CD14-positive monocyte (primary cell): ENCODE measurements around the gene LTBP1. TPM values are rescaled to one million over a fixed set of nuclear protein-coding genes. Genes with fewer than 3 reads are reported as not detected.

ENCODE experiments used
- DNase-seq, 3 donors: peaks; one replicate each; pipeline ENCODE4 v3.0.0-alpha.2; 2011 to 2022
- H2AFZ ChIP-seq: 2 replicates; pipeline ENCODE4 v1.6.0; 2012; ENCODE audit warnings: mild to moderate bottlenecking, low read depth, low read length, inconsistent platforms; ENCODE audit not compliant: insufficient read depth, poor library complexity, severe bottlenecking
- H3K27ac ChIP-seq, 2 donors: 1 replicate in 1 of 2; 2 replicates in 1 of 2; pipeline ENCODE4 v1.5.1; 2012 to 2013; ENCODE audit warnings: low read length in 2 of 2, control low read depth in 1 of 2, inconsistent platforms in 1 of 2, low read depth in 1 of 2, mild to moderate bottlenecking in 1 of 2
- H3K27me3 ChIP-seq, 2 donors: one replicate each; pipeline versions ENCODE4 v1.6.0 to v1.6.1; 2011 to 2013; ENCODE audit warnings: low read length in 2 of 2; ENCODE audit not compliant: control insufficient read depth in 2 of 2, insufficient read depth in 2 of 2
- H3K36me3 ChIP-seq, 2 donors: replicated peaks in 1 of 2; 1 replicate in 1 of 2; 2 replicates in 1 of 2; pipeline versions ENCODE4 v1.5.1 to v1.6.1; 2012 to 2013; ENCODE audit warnings: low read length in 2 of 2, control low read depth in 1 of 2, inconsistent platforms in 1 of 2, mild to moderate bottlenecking in 1 of 2; ENCODE audit not compliant: insufficient read depth in 2 of 2, control insufficient read depth in 1 of 2
- H3K4me1 ChIP-seq, 2 donors: 1 replicate in 1 of 2; 2 replicates in 1 of 2; pipeline versions ENCODE4 v1.5.1 to v1.6.1; 2012 to 2013; ENCODE audit warnings: low read length in 2 of 2, control low read depth in 1 of 2, inconsistent platforms in 1 of 2, mild to moderate bottlenecking in 1 of 2, moderate library complexity in 1 of 2; ENCODE audit not compliant: insufficient read depth in 2 of 2, control insufficient read depth in 1 of 2
- H3K4me2 ChIP-seq: replicated peaks from 2 replicates; pipeline ENCODE3; 2012; ENCODE audit warnings: low read length, moderate library complexity, mild to moderate bottlenecking; ENCODE audit not compliant: poor library complexity, severe bottlenecking; ENCODE audit errors: extremely low read depth
- H3K4me3 ChIP-seq, 3 experiments: fragments of 200-600 bp in 1 of 3; sonication (generic) in 1 of 3; replicated peaks in 1 of 3; 1 replicate in 2 of 3; 2 replicates in 1 of 3; pipeline ENCODE4 v1.5.1; 2011 to 2013; ENCODE audit warnings: low read length in 3 of 3, mild to moderate bottlenecking in 3 of 3, control low read depth in 2 of 3, low read depth in 2 of 3, inconsistent platforms in 1 of 3, moderate library complexity in 1 of 3
- H3K79me2 ChIP-seq: 2 replicates; pipeline ENCODE4 v1.6.0; 2012; ENCODE audit warnings: mild to moderate bottlenecking, control low read depth, inconsistent platforms, low read length, moderate library complexity; ENCODE audit not compliant: insufficient read depth
- H3K9ac ChIP-seq: 2 replicates; pipeline ENCODE4 v1.6.0; 2017; ENCODE audit warnings: low read length, mild to moderate bottlenecking; ENCODE audit not compliant: insufficient read depth, poor library complexity, severe bottlenecking
- H3K9me3 ChIP-seq, 2 donors: replicated peaks in 1 of 2; 1 replicate in 1 of 2; 2 replicates in 1 of 2; pipeline versions ENCODE4 v1.5.1 to v1.6.1; 2012 to 2013; ENCODE audit warnings: low read length in 2 of 2, control low read depth in 1 of 2; ENCODE audit not compliant: control insufficient read depth in 1 of 2, insufficient read depth in 1 of 2
- H4K20me1 ChIP-seq: 2 replicates; pipeline ENCODE4 v1.6.0; 2012; ENCODE audit warnings: mild to moderate bottlenecking, low read length, control low read depth, moderate library complexity; ENCODE audit not compliant: insufficient read depth
- H3K27ac Mint-ChIP-seq, 7 donors: one replicate each; pipeline ENCODE4 v1.8.0; 2020; ENCODE audit warnings: mild to moderate bottlenecking in 7 of 7, mixed read lengths in 7 of 7, moderate library complexity in 6 of 7, inconsistent platforms in 2 of 7
- H3K27me3 Mint-ChIP-seq, 3 donors: one replicate each; pipeline ENCODE4 v1.8.0; 2021 to 2022; ENCODE audit warnings: low read depth in 3 of 3, mild to moderate bottlenecking in 3 of 3, mixed read lengths in 3 of 3, moderate library complexity in 3 of 3, inconsistent platforms in 1 of 3
- H3K36me3 Mint-ChIP-seq, 2 donors: one replicate each; pipeline ENCODE4 v1.8.0; 2020; ENCODE audit warnings: mixed read lengths in 2 of 2, inconsistent platforms in 1 of 2, mild to moderate bottlenecking in 1 of 2
- H3K4me1 Mint-ChIP-seq: one replicate; pipeline ENCODE4 v1.8.0; 2020; ENCODE audit warnings: mild to moderate bottlenecking, mixed read lengths
- H3K4me3 Mint-ChIP-seq, 2 donors: one replicate each; pipeline ENCODE4 v1.8.0; 2020; ENCODE audit warnings: mild to moderate bottlenecking in 2 of 2, mixed read lengths in 2 of 2, moderate library complexity in 1 of 2
- H3K9me3 Mint-ChIP-seq, 7 donors: one replicate each; pipeline ENCODE4 v1.8.0; 2020 to 2022; ENCODE audit warnings: mixed read lengths in 7 of 7, mild to moderate bottlenecking in 6 of 7, moderate library complexity in 6 of 7, inconsistent platforms in 2 of 7
- WGBS: methylation state at CpG from one replicate; pipeline ENCODE4 v1.1.5; 2013; ENCODE audit warnings: missing lambda C conversion rate; ENCODE audit not compliant: insufficient coverage; 5-methylcytosine and 5-hydroxymethylcytosine counted together
- intact Hi-C, 2 donors: fragments of 100-400 bp; cut with micrococcal nuclease; formaldehyde crosslinking; loops; one replicate each; pipeline versions ENCODE4 v1.15.0 to v1.15.1; 2023
- polyA plus RNA-seq, 3 donors: library from polyadenylated mRNA; depleted of rRNA in 1 of 3; unstranded in 2 of 3; stranded (reverse) in 1 of 3; fragments of 300-500 nt in 2 of 3; fragments of >200 nt in 1 of 3; fragmentation: Illumina TruSeq in 2 of 3; gene quantifications; 1 replicate in 2 of 3; 2 replicates in 1 of 3; pipeline ENCODE4 v1.2.3, GENCODE V29; 2012 to 2021
- TF ChIP-seq, protein P1 (sequence below): fragments of 200-600 bp; IDR thresholded peaks from one replicate; pipeline ENCODE4 v1.8.0; 2022; ENCODE audit warnings: antibody characterized with exemption, mild to moderate bottlenecking

The LTBP1 gene
- polyA plus RNA-seq, 3 donors = 0.18 to 0.24 TPM; not detected in 1

DNA sequence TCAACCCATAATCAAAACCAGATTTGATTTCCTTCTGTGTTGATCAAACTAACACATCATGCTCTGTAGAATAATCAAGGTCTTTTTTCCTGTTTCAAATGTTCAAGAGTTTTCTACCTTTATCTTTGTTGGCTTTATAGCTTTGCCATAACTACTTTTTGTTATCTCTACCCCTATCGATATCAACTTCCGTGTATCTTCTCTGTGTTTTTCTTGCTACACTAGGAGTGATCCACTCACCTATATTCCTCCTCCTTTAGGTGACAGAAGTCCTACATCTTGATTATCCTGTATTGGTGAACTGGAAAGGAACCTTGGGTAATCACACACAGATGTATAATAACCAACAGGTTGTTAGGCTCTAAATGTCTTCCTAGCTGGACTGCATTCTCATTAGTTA lies 85.5 kb downstream of the LTBP1 start:
- Histone ChIP-seq H3K4me1 (no peaks in the 10 kb centered on the region), H3K4me2 (no peak overlapping the region), H3K36me3 (no peaks in the 10 kb centered on the region), H4K20me1 (no peaks in the 10 kb centered on the region), H3K9ac (no peak overlapping the region), H3K9me3 (no peaks in the 10 kb centered on the region), H3K4me3 (no peak overlapping the region), H3K27ac (no peak overlapping the region), H3K79me2 (no peaks in the 10 kb centered on the region), H2AFZ (no peak overlapping the region), H3K27me3 (no peaks in the 10 kb centered on the region)
- no CpG with 5 or more reads among the region's 2 CpGs for WGBS
- no peaks in the 10 kb centered on the region for H3K36me3 Mint-ChIP-seq
- peaks cover 0 to 2% (median 1%) of the 10 kb centered on the region in 3 donors for H3K27me3 Mint-ChIP-seq
- TF ChIP-seq, protein P1, sequence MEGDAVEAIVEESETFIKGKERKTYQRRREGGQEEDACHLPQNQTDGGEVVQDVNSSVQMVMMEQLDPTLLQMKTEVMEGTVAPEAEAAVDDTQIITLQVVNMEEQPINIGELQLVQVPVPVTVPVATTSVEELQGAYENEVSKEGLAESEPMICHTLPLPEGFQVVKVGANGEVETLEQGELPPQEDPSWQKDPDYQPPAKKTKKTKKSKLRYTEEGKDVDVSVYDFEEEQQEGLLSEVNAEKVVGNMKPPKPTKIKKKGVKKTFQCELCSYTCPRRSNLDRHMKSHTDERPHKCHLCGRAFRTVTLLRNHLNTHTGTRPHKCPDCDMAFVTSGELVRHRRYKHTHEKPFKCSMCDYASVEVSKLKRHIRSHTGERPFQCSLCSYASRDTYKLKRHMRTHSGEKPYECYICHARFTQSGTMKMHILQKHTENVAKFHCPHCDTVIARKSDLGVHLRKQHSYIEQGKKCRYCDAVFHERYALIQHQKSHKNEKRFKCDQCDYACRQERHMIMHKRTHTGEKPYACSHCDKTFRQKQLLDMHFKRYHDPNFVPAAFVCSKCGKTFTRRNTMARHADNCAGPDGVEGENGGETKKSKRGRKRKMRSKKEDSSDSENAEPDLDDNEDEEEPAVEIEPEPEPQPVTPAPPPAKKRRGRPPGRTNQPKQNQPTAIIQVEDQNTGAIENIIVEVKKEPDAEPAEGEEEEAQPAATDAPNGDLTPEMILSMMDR = no peak
- H3K27ac Mint-ChIP-seq = no peak overlapping the region
- intact Hi-C loops = no loop called here
- H3K9me3 Mint-ChIP-seq = no peaks in the 10 kb centered on the region
- no peak overlapping the region for H3K4me3 Mint-ChIP-seq
- H3K4me1 Mint-ChIP-seq = no peaks in the 10 kb centered on the region
- no peak for DNase-seq

DNA sequence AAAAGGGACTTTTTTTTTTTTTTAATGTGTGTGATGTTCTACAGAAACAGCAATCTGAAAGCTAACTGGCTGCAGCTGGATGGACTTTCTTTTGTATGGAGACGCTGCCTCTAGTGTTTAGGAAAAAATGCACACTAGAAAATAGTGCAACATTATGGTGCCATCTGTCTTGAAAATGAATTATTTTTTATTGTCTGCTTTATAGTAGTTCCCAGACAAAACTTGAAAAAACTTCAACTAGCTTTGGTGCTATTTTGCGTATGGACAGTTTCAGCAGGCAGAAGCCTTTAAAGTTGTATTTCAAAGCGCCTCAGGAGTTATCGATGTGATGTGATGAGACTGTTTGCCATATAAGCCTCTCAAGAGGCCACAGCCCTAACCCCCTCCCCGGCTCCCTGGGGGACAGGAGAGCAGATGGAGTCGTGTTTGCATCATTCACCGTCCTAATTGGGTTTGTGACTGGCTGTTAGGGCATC lies 86.9 kb downstream of the LTBP1 start:
- Mint-ChIP-seq H3K4me3 (no peak overlapping the region), H3K4me1 (no peaks in the 10 kb centered on the region), H3K36me3 (no peaks in the 10 kb centered on the region), H3K27ac (no peak overlapping the region), H3K9me3 (no peaks in the 10 kb centered on the region), H3K27me3 (peaks cover 0 to 1% (median 0%) of the 10 kb centered on the region in 3 donors)
- Histone ChIP-seq H3K4me1 (no peaks in the 10 kb centered on the region), H4K20me1 (no peaks in the 10 kb centered on the region), H3K27ac (no peak overlapping the region), H3K4me3 (no peak overlapping the region), H3K9me3 (no peaks in the 10 kb centered on the region), H2AFZ (no peak overlapping the region), H3K9ac (no peak overlapping the region), H3K4me2 (no peak overlapping the region), H3K79me2 (no peaks in the 10 kb centered on the region), H3K27me3 (no peaks in the 10 kb centered on the region), H3K36me3 (no peaks in the 10 kb centered on the region)
- DNase-seq = no peak
- intact Hi-C loops = no loop called here
- TF ChIP-seq, protein P1 = no peak
- 20% methylated on average over 1 of the region's 7 CpGs for WGBS
